NOMO-1 treated with dmso at 0.1 percent for 144 hours (cell line): ENCODE results near the gene PAK5.

ENCODE experiments used
- DNase-seq: peaks from one replicate; lab custom pipeline; 2025; ENCODE audit not compliant: unreplicated experiment; lab: John Stamatoyannopoulos, UW

Gene PAK5

DNA sequence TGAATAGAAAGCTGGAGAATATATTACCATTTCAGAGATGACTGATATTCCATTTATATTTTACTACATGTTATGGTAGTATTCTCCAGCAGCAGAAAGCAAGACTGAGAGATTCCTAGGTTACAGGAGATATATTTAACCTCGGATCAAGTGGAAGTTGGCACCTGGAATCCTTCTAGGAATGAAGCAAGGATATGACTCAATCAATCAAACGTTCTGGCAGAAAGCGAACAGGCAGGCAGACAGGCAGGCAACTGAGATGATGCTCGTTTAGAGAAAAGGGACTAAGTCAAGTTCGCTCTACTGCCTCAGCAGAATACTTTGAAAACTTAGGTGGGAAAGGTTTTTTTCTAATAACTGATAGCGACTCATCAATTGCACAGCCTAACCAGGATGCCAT is 46.2 kb downstream of the PAK5 start:
- DNase-seq: no peak

DNA sequence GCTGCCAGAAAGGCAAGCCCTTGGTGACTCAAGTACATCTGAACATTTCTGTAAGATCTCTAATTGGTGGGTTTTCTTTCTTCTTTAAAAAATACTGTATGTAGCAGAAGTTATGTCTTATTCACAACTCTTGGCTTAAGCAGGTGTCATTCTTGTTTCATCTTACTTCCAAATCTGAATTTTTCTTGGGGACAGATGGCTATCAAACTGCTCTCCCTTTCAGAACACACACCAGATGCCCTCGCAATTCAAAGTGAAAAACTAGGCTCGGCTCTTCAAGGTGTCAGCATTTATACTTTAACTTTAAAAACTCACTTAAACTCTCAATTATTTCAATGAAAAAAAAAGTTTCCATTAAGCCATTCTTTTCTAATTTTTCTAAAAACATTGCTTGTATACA is 49.7 kb downstream of the PAK5 start:
- no peak for DNase-seq

GRCh38 chr20:9775176-9775575 is 63.7 kb downstream of the PAK5 start:
- no peak for DNase-seq

DNA sequence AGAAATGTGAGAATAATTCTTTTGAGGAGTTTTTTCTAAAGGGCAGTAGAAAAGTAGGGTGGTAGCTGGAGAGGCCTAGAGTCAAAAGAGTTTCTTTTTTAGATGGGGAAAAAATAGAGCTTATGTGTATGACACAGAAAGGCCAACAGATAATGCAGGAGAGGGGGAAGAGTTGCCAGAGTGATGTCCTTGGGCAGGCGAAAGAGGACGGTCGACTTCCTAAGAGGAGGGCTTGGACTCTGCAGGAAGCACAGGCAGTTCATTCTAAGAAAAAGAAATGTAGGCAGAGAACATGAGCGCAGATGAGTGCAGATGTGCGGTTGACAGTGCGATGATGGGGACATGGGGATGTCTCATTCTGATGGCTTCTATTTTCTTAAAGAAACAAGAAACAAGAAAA is 68.9 kb downstream of the PAK5 start:
- no peak for DNase-seq

DNA sequence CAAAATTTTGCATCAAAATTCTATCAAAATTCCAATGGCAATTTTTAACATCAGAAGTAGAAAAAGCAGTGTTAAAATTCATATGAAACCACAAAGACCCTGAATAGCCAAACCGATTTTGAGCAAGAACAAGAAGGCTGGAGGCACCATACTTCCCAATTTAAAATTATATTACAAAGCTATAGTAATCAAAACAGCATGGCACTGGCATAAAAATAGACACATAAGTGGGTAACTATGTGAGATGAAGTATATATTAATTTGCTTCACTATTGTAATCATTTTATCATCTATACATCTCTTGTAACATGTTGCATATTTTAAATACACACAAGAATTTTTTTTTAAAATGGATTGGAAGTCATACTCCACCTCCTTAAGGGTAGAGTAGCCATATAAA is 77.4 kb downstream of the PAK5 start:
- DNase-seq: no peak

DNA sequence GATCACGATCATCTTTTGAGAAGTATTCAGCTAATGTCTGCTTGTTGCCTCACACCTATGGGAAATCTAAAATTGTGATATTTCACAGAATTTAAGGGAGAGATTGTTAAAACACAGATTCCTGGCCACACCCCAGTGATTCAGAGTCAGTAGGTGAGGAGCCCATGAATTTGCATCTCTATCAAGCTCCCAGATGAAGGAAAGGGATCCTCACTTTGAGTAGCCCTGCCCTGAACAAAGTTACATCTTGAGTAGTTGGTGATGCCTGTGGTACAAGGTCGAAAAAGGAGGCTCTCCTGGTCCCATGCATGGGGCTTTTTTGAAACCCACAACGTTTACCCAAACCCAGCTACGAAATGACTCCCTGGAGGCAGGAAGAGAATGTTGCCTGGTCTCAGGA is 79.5 kb downstream of the PAK5 start:
- DNase-seq: no peak

DNA sequence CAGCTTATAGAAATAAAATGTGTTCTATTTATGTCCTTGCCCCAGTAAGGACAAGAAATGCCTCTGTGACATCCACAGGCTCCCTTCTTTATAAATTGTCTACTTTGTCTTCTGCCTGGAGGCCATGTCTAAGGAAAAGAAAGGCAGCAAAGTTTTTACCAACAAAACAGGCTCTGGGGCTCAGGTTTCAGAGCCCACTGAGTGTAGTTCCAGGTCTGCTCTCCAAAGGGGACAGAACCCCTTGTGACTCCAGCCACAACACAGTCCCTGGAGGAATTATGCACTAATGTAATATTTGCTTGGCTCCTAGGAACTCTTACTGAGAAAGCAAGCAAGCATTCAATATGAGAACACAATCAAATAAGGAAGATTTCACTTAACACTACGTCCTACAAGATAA is 80.1 kb downstream of the PAK5 start:
- no peak for DNase-seq

GRCh38 chr20:9756660-9757059 is 82.2 kb downstream of the PAK5 start:
- DNase-seq: no peak

GRCh38 chr20:9755301-9755700 is 83.6 kb downstream of the PAK5 start:
- no peak for DNase-seq

- no peak for DNase-seq
These were observed 94.3 kb downstream of the PAK5 start for GRCh38 chr20:9744551-9744950.

GRCh38 chr20:9743871-9744270 is 95.0 kb downstream of the PAK5 start:
- no peak for DNase-seq

DNA sequence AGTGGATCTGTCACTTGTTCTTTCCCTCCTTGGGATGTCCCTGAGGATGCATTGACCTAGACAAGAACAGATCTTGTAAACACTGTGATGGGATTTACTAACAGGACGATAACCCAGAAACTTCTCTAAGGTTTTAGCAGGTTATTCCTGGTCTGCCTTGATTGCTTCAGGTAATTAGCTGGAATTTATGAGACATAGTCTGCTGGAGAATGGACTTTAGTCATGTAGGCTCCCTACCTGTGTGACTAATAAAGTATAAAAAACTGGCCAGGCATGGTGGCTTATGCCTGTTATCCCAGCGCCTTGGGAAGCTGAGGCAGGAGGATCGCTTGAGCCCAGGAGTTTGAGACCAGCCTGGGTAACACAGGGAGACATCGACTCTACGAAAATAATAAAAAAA is 96.1 kb downstream of the PAK5 start:
- DNase-seq: no peak

DNA sequence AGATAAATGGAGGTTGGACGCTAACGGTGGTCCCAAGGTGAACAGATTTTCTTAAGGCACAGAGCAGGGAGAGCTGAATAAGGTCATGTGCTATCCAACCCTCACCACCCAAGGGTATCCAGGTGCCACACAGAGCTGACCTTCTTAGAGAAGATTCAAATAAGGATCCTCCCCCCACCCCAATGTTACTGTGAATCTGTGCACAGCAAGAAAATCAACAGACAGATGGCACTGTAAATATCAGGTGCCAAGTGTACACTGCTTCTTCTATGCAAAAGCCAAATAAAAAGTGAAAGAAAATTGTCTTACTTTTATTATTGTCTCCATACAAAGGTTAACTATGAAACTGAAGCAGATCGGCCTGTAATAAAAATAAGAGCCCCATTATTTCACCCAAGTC is 96.9 kb downstream of the PAK5 start:
- no peak for DNase-seq

DNA sequence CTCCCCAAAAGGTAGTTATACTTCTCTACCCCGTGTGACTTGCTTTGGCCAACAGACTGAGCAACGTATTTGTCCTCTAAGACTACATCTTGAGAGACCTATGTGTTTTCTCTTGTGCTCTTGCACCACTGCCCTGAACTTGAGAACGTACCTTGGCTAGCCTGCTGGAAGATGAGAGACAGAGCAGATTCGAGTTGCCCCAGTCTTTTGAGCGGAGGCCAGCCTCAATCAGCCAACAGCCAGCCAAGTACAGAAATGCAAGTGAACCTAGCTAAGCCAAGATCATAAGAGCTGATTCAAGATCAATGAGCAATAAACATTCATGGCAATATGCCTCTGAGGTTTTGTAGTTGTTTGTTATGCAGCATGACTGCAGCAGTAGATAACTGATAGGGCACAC is 98.4 kb downstream of the PAK5 start:
- DNase-seq: no peak

- no peak for DNase-seq
These were observed 98.9 kb downstream of the PAK5 start for GRCh38 chr20:9739991-9740390.

- no peak for DNase-seq
These were observed 102.5 kb downstream of the PAK5 start for GRCh38 chr20:9736373-9736772.

GRCh38 chr20:9723501-9724202 is 115.2 kb downstream of the PAK5 start:
- DNase-seq: no peak

DNA sequence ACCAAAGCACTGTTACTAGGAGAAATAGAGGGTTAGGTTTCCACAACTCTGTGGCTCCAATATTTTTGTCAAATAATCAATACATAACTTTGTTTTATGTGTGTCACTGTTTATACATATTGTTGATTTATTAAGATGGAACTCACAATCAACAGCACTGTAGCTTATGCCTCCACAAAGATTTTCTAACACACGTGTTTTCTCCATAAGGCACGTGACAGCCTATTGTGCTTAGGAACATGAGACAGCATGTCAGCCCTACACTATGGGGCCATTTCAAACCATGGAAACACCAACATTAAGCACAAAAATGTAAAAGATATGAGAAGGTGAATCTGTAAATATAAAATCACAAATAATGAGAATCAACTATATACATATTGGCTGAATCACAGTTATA is 127.0 kb downstream of the PAK5 start:
- DNase-seq: no peak

GRCh38 chr20:9710685-9711084 is 128.2 kb downstream of the PAK5 start:
- no peak for DNase-seq

GRCh38 chr20:9705722-9706476 is 133.0 kb downstream of the PAK5 start:
- no peak for DNase-seq

DNA sequence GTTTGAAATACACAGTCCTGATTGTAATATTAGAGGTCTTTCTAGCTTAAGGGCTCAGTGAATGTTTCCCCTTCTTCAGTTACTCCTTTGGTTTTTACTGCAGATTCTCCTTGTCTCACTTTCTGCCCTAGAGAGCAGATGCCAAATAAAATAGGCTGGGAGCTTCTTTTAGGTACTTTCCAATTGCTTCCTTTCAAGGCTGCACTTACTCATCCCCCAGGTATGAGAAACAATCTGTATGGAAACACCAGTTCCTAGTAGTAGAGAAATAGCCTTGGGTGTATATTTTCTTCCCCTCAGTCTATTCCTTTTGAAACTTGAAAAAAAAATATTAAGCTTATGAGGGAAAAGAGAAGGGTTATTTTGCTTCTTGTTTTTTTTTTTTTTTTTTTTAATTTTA is 139.7 kb downstream of the PAK5 start:
- DNase-seq: no peak

- DNase-seq: no peak
These were observed 149.8 kb downstream of the PAK5 start for GRCh38 chr20:9689041-9689440.

GRCh38 chr20:9686866-9687265 is 152.0 kb downstream of the PAK5 start:
- no peak for DNase-seq
